Astrocyte (in vitro differentiated cells and primary cell): Measurements from ENCODE around the gene KLB. TPM values are rescaled to one million over a fixed set of nuclear protein-coding genes. Genes with fewer than 3 reads are reported as not detected.

ENCODE experiments used
- DNase-seq: peaks from one replicate; pipeline ENCODE4 v3.0.0-alpha.2; 2010; ENCODE audit warnings: low read depth
- FAIRE-seq: peaks from 2 replicates; lab custom pipeline; 2011; peaks lifted over from hg19 to GRCh38; lab: Jason Lieb, UNC
- H2AFZ ChIP-seq: 2 replicates; pipeline ENCODE4 v1.6.0; 2012; ENCODE audit warnings: low read depth, low read length, inconsistent platforms
- H3K27ac ChIP-seq: 2 replicates; pipeline ENCODE4 v1.5.1; 2011; ENCODE audit warnings: low read depth, low read length, inconsistent platforms
- H3K27me3 ChIP-seq: 2 replicates; pipeline ENCODE4 v1.6.0; 2011; ENCODE audit warnings: low read length, inconsistent platforms; ENCODE audit not compliant: insufficient read depth
- H3K36me3 ChIP-seq: 2 replicates; pipeline ENCODE4 v1.5.1; 2011; ENCODE audit warnings: low read length, inconsistent platforms; ENCODE audit not compliant: insufficient read depth
- H3K4me1 ChIP-seq: 2 replicates; pipeline ENCODE4 v1.5.1; 2011; ENCODE audit warnings: low read length, inconsistent platforms; ENCODE audit not compliant: insufficient read depth
- H3K4me2 ChIP-seq: 2 replicates; pipeline ENCODE4 v1.6.0; 2012; ENCODE audit warnings: low read length, inconsistent platforms
- H3K4me3 ChIP-seq: 2 replicates; pipeline ENCODE4 v1.5.1; 2011; ENCODE audit warnings: low read depth, mild to moderate bottlenecking, low read length, inconsistent platforms; ENCODE audit not compliant: insufficient read depth
- H3K79me2 ChIP-seq: 2 replicates; pipeline ENCODE4 v1.6.0; 2012; ENCODE audit warnings: mild to moderate bottlenecking, low read length, inconsistent platforms; ENCODE audit not compliant: insufficient read depth
- H3K9ac ChIP-seq: 2 replicates; pipeline ENCODE4 v1.6.0; 2012; ENCODE audit warnings: mild to moderate bottlenecking, low read length, inconsistent platforms
- H3K9me3 ChIP-seq: 2 replicates; pipeline ENCODE4 v1.5.1; 2012; ENCODE audit warnings: low read depth, mild to moderate bottlenecking, low read length, inconsistent platforms; ENCODE audit not compliant: insufficient read depth
- H4K20me1 ChIP-seq: 2 replicates; pipeline ENCODE4 v1.6.0; 2012; ENCODE audit warnings: low read length, inconsistent platforms; ENCODE audit not compliant: insufficient read depth
- H3K27ac Mint-ChIP-seq: one replicate; pipeline ENCODE4 v1.8.0; 2021; ENCODE audit warnings: mild to moderate bottlenecking, mixed read lengths; ENCODE audit not compliant: unreplicated experiment
- H3K27me3 Mint-ChIP-seq: one replicate; pipeline ENCODE4 v1.8.0; 2021; ENCODE audit warnings: low read depth, mixed read lengths; ENCODE audit not compliant: unreplicated experiment
- H3K36me3 Mint-ChIP-seq: one replicate; pipeline ENCODE4 v1.8.0; 2021; ENCODE audit warnings: low read depth, mixed read lengths; ENCODE audit not compliant: unreplicated experiment
- H3K4me1 Mint-ChIP-seq: one replicate; pipeline ENCODE4 v1.8.0; 2021; ENCODE audit warnings: low read depth, mixed read lengths; ENCODE audit not compliant: unreplicated experiment
- H3K4me3 Mint-ChIP-seq: one replicate; pipeline ENCODE4 v1.8.0; 2021; ENCODE audit warnings: mild to moderate bottlenecking, moderate library complexity, mixed read lengths; ENCODE audit not compliant: unreplicated experiment
- H3K9me3 Mint-ChIP-seq: one replicate; pipeline ENCODE4 v1.8.0; 2021; ENCODE audit warnings: mild to moderate bottlenecking, mixed read lengths; ENCODE audit not compliant: unreplicated experiment
- EZH2 ChIP-seq: IDR thresholded peaks from 2 replicates; pipeline ENCODE4 v1.6.1; 2012; ENCODE audit warnings: mild to moderate bottlenecking, low read length, inconsistent platforms; ENCODE audit not compliant: insufficient read depth
- total RNA-seq: library from RNA; stranded (reverse); gene quantifications from 2 replicates; pipeline ENCODE4 v1.2.1, GENCODE V29; 2021
- TF ChIP-seq, protein P1 (sequence below): IDR thresholded peaks from 2 replicates; pipeline ENCODE4 v1.5.1; 2011; ENCODE audit warnings: low read depth, mild to moderate bottlenecking, inconsistent platforms, low read length, moderate library complexity; ENCODE audit not compliant: insufficient read depth

The KLB gene
- total RNA-seq, 1 donor from 2014 or later: not detected

DNA sequence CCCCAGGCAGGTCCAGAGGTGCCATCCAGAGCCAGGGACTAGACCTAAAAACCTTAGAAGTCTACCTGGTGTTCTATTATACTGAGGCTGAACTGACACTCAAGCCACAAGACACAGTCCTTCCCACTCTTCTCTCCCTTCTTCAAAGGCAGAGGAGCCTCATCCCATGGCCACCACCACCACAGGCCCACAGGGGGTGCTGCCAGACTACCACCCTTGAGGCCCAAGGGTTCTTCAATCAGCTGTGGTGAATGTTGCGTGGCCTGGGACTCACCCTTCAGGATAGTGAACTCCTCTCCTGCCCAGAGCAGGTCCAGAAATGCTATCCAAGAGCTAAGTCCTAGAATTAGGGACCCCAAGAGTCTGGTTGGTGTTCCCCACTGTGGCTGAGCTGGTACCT is 23.0 kb upstream of the KLB start:
- Histone ChIP-seq H3K4me1 (no peaks in the 10 kb centered on the region), H3K27me3 (no peaks in the 10 kb centered on the region), H3K4me3 (no peak overlapping the region), H3K27ac (no peak overlapping the region), H3K36me3 (no peaks in the 10 kb centered on the region), H3K4me2 (no peak overlapping the region), H3K9ac (no peak overlapping the region), H2AFZ (no peak overlapping the region), H3K79me2 (no peaks in the 10 kb centered on the region), H3K9me3 (no peaks in the 10 kb centered on the region), H4K20me1 (no peaks in the 10 kb centered on the region)
- Mint-ChIP-seq H3K27me3 (peaks cover 5% of the 10 kb centered on the region), H3K9me3 (no peaks in the 10 kb centered on the region), H3K36me3 (no peaks in the 10 kb centered on the region), H3K4me1 (no peaks in the 10 kb centered on the region), H3K4me3 (no peak overlapping the region), H3K27ac (no peak overlapping the region)
- DNase-seq (no peak), FAIRE-seq (no peak)
- TF ChIP-seq, protein P1, sequence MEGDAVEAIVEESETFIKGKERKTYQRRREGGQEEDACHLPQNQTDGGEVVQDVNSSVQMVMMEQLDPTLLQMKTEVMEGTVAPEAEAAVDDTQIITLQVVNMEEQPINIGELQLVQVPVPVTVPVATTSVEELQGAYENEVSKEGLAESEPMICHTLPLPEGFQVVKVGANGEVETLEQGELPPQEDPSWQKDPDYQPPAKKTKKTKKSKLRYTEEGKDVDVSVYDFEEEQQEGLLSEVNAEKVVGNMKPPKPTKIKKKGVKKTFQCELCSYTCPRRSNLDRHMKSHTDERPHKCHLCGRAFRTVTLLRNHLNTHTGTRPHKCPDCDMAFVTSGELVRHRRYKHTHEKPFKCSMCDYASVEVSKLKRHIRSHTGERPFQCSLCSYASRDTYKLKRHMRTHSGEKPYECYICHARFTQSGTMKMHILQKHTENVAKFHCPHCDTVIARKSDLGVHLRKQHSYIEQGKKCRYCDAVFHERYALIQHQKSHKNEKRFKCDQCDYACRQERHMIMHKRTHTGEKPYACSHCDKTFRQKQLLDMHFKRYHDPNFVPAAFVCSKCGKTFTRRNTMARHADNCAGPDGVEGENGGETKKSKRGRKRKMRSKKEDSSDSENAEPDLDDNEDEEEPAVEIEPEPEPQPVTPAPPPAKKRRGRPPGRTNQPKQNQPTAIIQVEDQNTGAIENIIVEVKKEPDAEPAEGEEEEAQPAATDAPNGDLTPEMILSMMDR: no peak
- no peak for TF ChIP-seq EZH2

DNA sequence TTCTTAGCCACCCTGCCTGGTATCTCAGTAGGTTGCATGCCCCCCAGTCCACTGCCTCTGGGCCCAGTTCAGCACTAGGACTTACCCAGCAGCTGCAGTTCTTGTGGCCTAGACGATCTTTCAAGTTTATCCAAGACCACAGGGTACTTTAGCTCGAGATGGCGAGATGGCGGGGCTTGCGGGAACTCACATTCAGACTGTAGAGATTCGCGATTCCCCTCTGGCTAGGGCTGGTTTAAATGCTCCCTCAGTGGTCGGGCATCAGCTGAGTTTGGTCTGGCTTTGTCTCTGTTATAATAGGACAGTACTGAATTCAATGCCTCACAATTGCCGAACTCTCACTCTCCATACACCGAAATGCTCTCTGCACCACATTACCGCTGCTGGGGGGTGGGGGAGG is 22.2 kb upstream of the KLB start:
- peaks cover 5% of the 10 kb centered on the region for H3K27me3 Mint-ChIP-seq
- H3K9ac ChIP-seq: no peak overlapping the region
- H3K9me3 Mint-ChIP-seq: no peaks in the 10 kb centered on the region
- FAIRE-seq (no peak), DNase-seq (no peak)
- no peak for TF ChIP-seq EZH2
- TF ChIP-seq, protein P1: no peak
- H3K27ac Mint-ChIP-seq: no peak overlapping the region
- H3K27me3 ChIP-seq: no peaks in the 10 kb centered on the region
- H3K36me3 ChIP-seq: no peaks in the 10 kb centered on the region
- H3K4me1 Mint-ChIP-seq: no peaks in the 10 kb centered on the region
- H3K36me3 Mint-ChIP-seq: no peaks in the 10 kb centered on the region
- no peaks in the 10 kb centered on the region for H3K4me1 ChIP-seq
- H4K20me1 ChIP-seq: no peaks in the 10 kb centered on the region
- H3K4me3 ChIP-seq: no peak overlapping the region
- no peaks in the 10 kb centered on the region for H3K79me2 ChIP-seq
- H3K4me3 Mint-ChIP-seq: no peak overlapping the region
- no peak overlapping the region for H3K27ac ChIP-seq
- no peaks in the 10 kb centered on the region for H3K9me3 ChIP-seq
- H2AFZ ChIP-seq: no peak overlapping the region
- H3K4me2 ChIP-seq: no peak overlapping the region

DNA sequence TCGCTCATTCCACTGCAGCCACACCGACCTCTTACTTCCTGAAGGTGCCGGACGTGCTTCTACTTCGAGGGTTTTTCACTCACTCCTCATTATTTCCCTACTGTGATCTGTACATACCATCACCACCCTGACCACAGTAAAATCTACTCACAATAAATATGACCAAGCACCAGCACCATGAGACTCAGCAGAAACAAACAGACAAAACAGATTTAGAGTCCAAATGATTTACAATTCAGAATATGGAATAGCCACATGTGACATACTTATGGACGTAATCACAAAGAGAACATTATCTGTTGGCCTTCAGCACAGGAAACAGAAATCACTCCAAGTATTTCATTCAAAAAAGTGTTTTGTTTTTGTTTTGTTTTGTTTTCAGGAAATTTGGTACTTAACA is 16.1 kb upstream of the KLB start:
- Histone ChIP-seq H4K20me1 (no peaks in the 10 kb centered on the region), H3K36me3 (no peaks in the 10 kb centered on the region), H3K27me3 (no peaks in the 10 kb centered on the region), H3K27ac (no peak overlapping the region), H3K79me2 (no peaks in the 10 kb centered on the region), H3K9ac (no peak overlapping the region), H3K9me3 (no peaks in the 10 kb centered on the region), H3K4me2 (no peak overlapping the region), H3K4me3 (no peak overlapping the region), H3K4me1 (no peaks in the 10 kb centered on the region), H2AFZ (no peak overlapping the region)
- TF ChIP-seq, protein P1: no peak
- TF ChIP-seq EZH2: no peak
- Mint-ChIP-seq H3K4me1 (no peaks in the 10 kb centered on the region), H3K9me3 (no peaks in the 10 kb centered on the region), H3K27ac (no peak overlapping the region), H3K4me3 (no peak overlapping the region), H3K36me3 (no peaks in the 10 kb centered on the region), H3K27me3 (no peaks in the 10 kb centered on the region)
- FAIRE-seq (no peak), DNase-seq (no peak)
